CD14-positive monocyte (primary cell): ENCODE results near the gene RIMS3. TPM values are rescaled to one million over a fixed set of nuclear protein-coding genes. Genes with fewer than 3 reads are reported as not detected.

Experiments
- DNase-seq, 3 donors: peaks; one replicate each; pipeline ENCODE4 v3.0.0-alpha.2; 2011 to 2022
- H2AFZ ChIP-seq: 2 replicates; pipeline ENCODE4 v1.6.0; 2012; ENCODE audit warnings: mild to moderate bottlenecking, low read depth, low read length, inconsistent platforms; ENCODE audit not compliant: insufficient read depth, poor library complexity, severe bottlenecking
- H3K27ac ChIP-seq, 2 donors: 1 replicate in 1 of 2; 2 replicates in 1 of 2; pipeline ENCODE4 v1.5.1; 2012 to 2013; ENCODE audit warnings: low read length in 2 of 2, control low read depth in 1 of 2, inconsistent platforms in 1 of 2, low read depth in 1 of 2, mild to moderate bottlenecking in 1 of 2
- H3K27me3 ChIP-seq, 2 donors: one replicate each; pipeline versions ENCODE4 v1.6.0 to v1.6.1; 2011 to 2013; ENCODE audit warnings: low read length in 2 of 2; ENCODE audit not compliant: control insufficient read depth in 2 of 2, insufficient read depth in 2 of 2
- H3K36me3 ChIP-seq, 2 donors: replicated peaks in 1 of 2; 1 replicate in 1 of 2; 2 replicates in 1 of 2; pipeline versions ENCODE4 v1.5.1 to v1.6.1; 2012 to 2013; ENCODE audit warnings: low read length in 2 of 2, control low read depth in 1 of 2, inconsistent platforms in 1 of 2, mild to moderate bottlenecking in 1 of 2; ENCODE audit not compliant: insufficient read depth in 2 of 2, control insufficient read depth in 1 of 2
- H3K4me1 ChIP-seq, 2 donors: 1 replicate in 1 of 2; 2 replicates in 1 of 2; pipeline versions ENCODE4 v1.5.1 to v1.6.1; 2012 to 2013; ENCODE audit warnings: low read length in 2 of 2, control low read depth in 1 of 2, inconsistent platforms in 1 of 2, mild to moderate bottlenecking in 1 of 2, moderate library complexity in 1 of 2; ENCODE audit not compliant: insufficient read depth in 2 of 2, control insufficient read depth in 1 of 2
- H3K4me2 ChIP-seq: replicated peaks from 2 replicates; pipeline ENCODE3; 2012; ENCODE audit warnings: low read length, moderate library complexity, mild to moderate bottlenecking; ENCODE audit not compliant: poor library complexity, severe bottlenecking; ENCODE audit errors: extremely low read depth
- H3K4me3 ChIP-seq, 3 experiments: fragments of 200-600 bp in 1 of 3; sonication (generic) in 1 of 3; replicated peaks in 1 of 3; 1 replicate in 2 of 3; 2 replicates in 1 of 3; pipeline ENCODE4 v1.5.1; 2011 to 2013; ENCODE audit warnings: low read length in 3 of 3, mild to moderate bottlenecking in 3 of 3, control low read depth in 2 of 3, low read depth in 2 of 3, inconsistent platforms in 1 of 3, moderate library complexity in 1 of 3
- H3K79me2 ChIP-seq: 2 replicates; pipeline ENCODE4 v1.6.0; 2012; ENCODE audit warnings: mild to moderate bottlenecking, control low read depth, inconsistent platforms, low read length, moderate library complexity; ENCODE audit not compliant: insufficient read depth
- H3K9ac ChIP-seq: 2 replicates; pipeline ENCODE4 v1.6.0; 2017; ENCODE audit warnings: low read length, mild to moderate bottlenecking; ENCODE audit not compliant: insufficient read depth, poor library complexity, severe bottlenecking
- H3K9me3 ChIP-seq, 2 donors: replicated peaks in 1 of 2; 1 replicate in 1 of 2; 2 replicates in 1 of 2; pipeline versions ENCODE4 v1.5.1 to v1.6.1; 2012 to 2013; ENCODE audit warnings: low read length in 2 of 2, control low read depth in 1 of 2; ENCODE audit not compliant: control insufficient read depth in 1 of 2, insufficient read depth in 1 of 2
- H4K20me1 ChIP-seq: 2 replicates; pipeline ENCODE4 v1.6.0; 2012; ENCODE audit warnings: mild to moderate bottlenecking, low read length, control low read depth, moderate library complexity; ENCODE audit not compliant: insufficient read depth
- H3K27ac Mint-ChIP-seq, 7 donors: one replicate each; pipeline ENCODE4 v1.8.0; 2020; ENCODE audit warnings: mild to moderate bottlenecking in 7 of 7, mixed read lengths in 7 of 7, moderate library complexity in 6 of 7, inconsistent platforms in 2 of 7
- H3K27me3 Mint-ChIP-seq, 3 donors: one replicate each; pipeline ENCODE4 v1.8.0; 2021 to 2022; ENCODE audit warnings: low read depth in 3 of 3, mild to moderate bottlenecking in 3 of 3, mixed read lengths in 3 of 3, moderate library complexity in 3 of 3, inconsistent platforms in 1 of 3
- H3K36me3 Mint-ChIP-seq, 2 donors: one replicate each; pipeline ENCODE4 v1.8.0; 2020; ENCODE audit warnings: mixed read lengths in 2 of 2, inconsistent platforms in 1 of 2, mild to moderate bottlenecking in 1 of 2
- H3K4me1 Mint-ChIP-seq: one replicate; pipeline ENCODE4 v1.8.0; 2020; ENCODE audit warnings: mild to moderate bottlenecking, mixed read lengths
- H3K4me3 Mint-ChIP-seq, 2 donors: one replicate each; pipeline ENCODE4 v1.8.0; 2020; ENCODE audit warnings: mild to moderate bottlenecking in 2 of 2, mixed read lengths in 2 of 2, moderate library complexity in 1 of 2
- H3K9me3 Mint-ChIP-seq, 7 donors: one replicate each; pipeline ENCODE4 v1.8.0; 2020 to 2022; ENCODE audit warnings: mixed read lengths in 7 of 7, mild to moderate bottlenecking in 6 of 7, moderate library complexity in 6 of 7, inconsistent platforms in 2 of 7
- CTCF ChIP-seq: fragments of 200-600 bp; IDR thresholded peaks from one replicate; pipeline ENCODE4 v1.8.0; 2022; ENCODE audit warnings: antibody characterized with exemption, mild to moderate bottlenecking
- WGBS: methylation state at CpG from one replicate; pipeline ENCODE4 v1.1.5; 2013; ENCODE audit warnings: missing lambda C conversion rate; ENCODE audit not compliant: insufficient coverage; 5-methylcytosine and 5-hydroxymethylcytosine counted together
- intact Hi-C, 2 donors: fragments of 100-400 bp; cut with micrococcal nuclease; formaldehyde crosslinking; loops; one replicate each; pipeline versions ENCODE4 v1.15.0 to v1.15.1; 2023
- polyA plus RNA-seq, 3 donors: library from polyadenylated mRNA; depleted of rRNA in 1 of 3; unstranded in 2 of 3; stranded (reverse) in 1 of 3; fragments of 300-500 nt in 2 of 3; fragments of >200 nt in 1 of 3; fragmentation: Illumina TruSeq in 2 of 3; gene quantifications; 1 replicate in 2 of 3; 2 replicates in 1 of 3; pipeline ENCODE4 v1.2.3, GENCODE V29; 2012 to 2021

Gene RIMS3
- polyA plus RNA-seq, 3 donors, result 0.15 to 1.0 (median 0.26) TPM

GRCh38 chr1:40606194-40606593 is 59.3 kb downstream of the RIMS3 start:
- no peak overlapping the region for H3K4me3 Mint-ChIP-seq
- WGBS, result no CpG with 5 or more reads among the region's 3 CpGs
- intact Hi-C loops, result loop anchor here in 1 of 2 donors (10.0 kb wide), 1 partner anchor 239 kb away; no protein-coding TSS in a partner anchor

GRCh38 chr1:40599926-40600325 is 65.6 kb downstream of the RIMS3 start:
- Histone ChIP-seq H3K9ac (no peak overlapping the region), H2AFZ (no peak overlapping the region), H3K9me3 (no peaks in the 10 kb centered on the region), H4K20me1 (no peaks in the 10 kb centered on the region), H3K4me3 (peak overlapping the region in 1 of 3 experiments; percentile 19), H3K27me3 (no peaks in the 10 kb centered on the region), H3K79me2 (no peaks in the 10 kb centered on the region), H3K4me2 (peak overlapping the region; percentile 30), H3K36me3 (no peaks in the 10 kb centered on the region), H3K4me1 (peaks cover 20 to 24% of the 10 kb centered on the region in 2 donors), H3K27ac (peak overlapping the region in 1 of 2 donors; percentile 0)
- Mint-ChIP-seq H3K4me3 (peak overlapping the region in 1 of 2 donors; percentile 46), H3K27ac (no peak overlapping the region), H3K27me3 (peaks cover 0 to 6% (median 0%) of the 10 kb centered on the region in 3 donors), H3K36me3 (no peaks in the 10 kb centered on the region), H3K9me3 (peaks cover 0 to 3% (median 0%) of the 10 kb centered on the region in 7 donors), H3K4me1 (peaks cover 24% of the 10 kb centered on the region)
- no CpG with 5 or more reads among the region's 1 CpG for WGBS
- intact Hi-C loops, result loop anchor here (10.0 kb wide), 2 partner anchors 75 to 245 kb away; no protein-coding TSS in a partner anchor
- DNase-seq, result peak in 1 of 3 donors; percentile 25
- TF ChIP-seq CTCF, result no peak

More at GRCh38 chr1:40606194-40606593, 59.3 kb downstream of the RIMS3 start:
- TF ChIP-seq CTCF, result no peak
- Histone ChIP-seq H3K36me3 (no peaks in the 10 kb centered on the region), H3K9me3 (peaks cover 18 to 20% of the 10 kb centered on the region in 2 donors), H3K27me3 (no peaks in the 10 kb centered on the region), H3K9ac (no peak overlapping the region), H3K27ac (no peak overlapping the region), H3K4me1 (peaks cover 13 to 27% of the 10 kb centered on the region in 2 donors), H3K4me3 (no peak overlapping the region), H3K4me2 (no peak overlapping the region), H4K20me1 (no peaks in the 10 kb centered on the region), H3K79me2 (no peaks in the 10 kb centered on the region), H2AFZ (no peak overlapping the region)
- peaks cover 0 to 5% of the 10 kb centered on the region in 2 donors for H3K36me3 Mint-ChIP-seq
- peaks cover 0 to 8% (median 0%) of the 10 kb centered on the region in 3 donors for H3K27me3 Mint-ChIP-seq
- DNase-seq, result no peak
- peaks cover 22% of the 10 kb centered on the region for H3K4me1 Mint-ChIP-seq
- H3K27ac Mint-ChIP-seq, result peak overlapping the region in 1 of 7 donors; percentile 44
- peaks cover 11 to 28% (median 21%) of the 10 kb centered on the region in 7 donors for H3K9me3 Mint-ChIP-seq
